ENCODE measurements around the gene ZFYVE26.
"Not testable (repeated sequence)": the region's sequence is repeated elsewhere in the genome, so short reads cannot be mapped to it uniquely, and the experiment has no call there.

The ZFYVE26 gene

GRCh38 chr14:67833403-67833802 is 17.0 kb upstream of the ZFYVE26 start:
- H3K4me3 ChIP-seq (ENCODE audit: low read length): no peak overlapping the region
- TF ChIP-seq CTCF (conservative IDR thresholded peaks at IDR 0.05; ENCODE audit: low read depth, low read length): no peak
- DNase-seq (ENCODE audit: low read depth): no peak

GRCh38 chr14:67831113-67831512 is 14.7 kb upstream of the ZFYVE26 start:
- H3K4me3 ChIP-seq (ENCODE audit: low read length): no peak overlapping the region
- no peak for TF ChIP-seq CTCF (conservative IDR thresholded peaks at IDR 0.05; ENCODE audit: low read depth, low read length)
- no peak for DNase-seq (ENCODE audit: low read depth)

GRCh38 chr14:67821121-67821520 is 4.7 kb upstream of the ZFYVE26 start:
- TF ChIP-seq CTCF (conservative IDR thresholded peaks at IDR 0.05; ENCODE audit: low read depth, low read length): no peak
- H3K4me3 ChIP-seq (ENCODE audit: low read length): no peak overlapping the region
- no peak for DNase-seq (ENCODE audit: low read depth)

- TF ChIP-seq CTCF (conservative IDR thresholded peaks at IDR 0.05; ENCODE audit: low read depth, low read length): no peak
- peak; percentile 39 for DNase-seq (ENCODE audit: low read depth)
- peak overlapping the region; percentile 98 for H3K4me3 ChIP-seq (ENCODE audit: low read length)
Measured at GRCh38 chr14:67820428-67820971, 4.1 kb upstream of the ZFYVE26 start.

GRCh38 chr14:67819563-67820421 is 3.4 kb upstream of the ZFYVE26 start, which contains the start of gene RAD51B:
TSS of gene RAD51B (plus strand) at chr14:67819779.
- peak; percentile 46 for DNase-seq (ENCODE audit: low read depth)
- TF ChIP-seq CTCF (conservative IDR thresholded peaks at IDR 0.05; ENCODE audit: low read depth, low read length): no peak
- peak within 1 kb of the TSS; percentile 98 for H3K4me3 ChIP-seq (ENCODE audit: low read length)

- DNase-seq (ENCODE audit: low read depth); H3K4me3 ChIP-seq (ENCODE audit: low read length): not testable (repeated sequence)
Measured at GRCh38 chr14:67818476-67818875, 2.1 kb upstream of the ZFYVE26 start.

- no peak for DNase-seq (ENCODE audit: low read depth)
- H3K4me3 ChIP-seq (ENCODE audit: low read length): no peak overlapping the region
- no peak for TF ChIP-seq CTCF (conservative IDR thresholded peaks at IDR 0.05; ENCODE audit: low read depth, low read length)
Measured at GRCh38 chr14:67817750-67818438, 1.5 kb upstream of the ZFYVE26 start.
